Suprapubic skin (tissue), 4 donors: Measurements from ENCODE around the gene C5orf22. TPM values are rescaled to one million over a fixed set of nuclear protein-coding genes. Genes with fewer than 3 reads are reported as not detected.
"Not testable (repeated sequence)": the region's sequence is repeated elsewhere in the genome, so short reads cannot be mapped to it uniquely, and the experiment has no call there.

Experiments used
- DNase-seq, 2 donors: peaks; one replicate each; pipeline ENCODE4 v3.0.0-alpha.2; 2019; ENCODE audit warnings: low spot score in 2 of 2
- H3K27ac ChIP-seq: fragments of 200-600 bp; sonication (generic); one replicate; pipeline ENCODE4 v1.5.1; 2019
- H3K27me3 ChIP-seq: fragments of 200-600 bp; sonication (generic); one replicate; pipeline ENCODE4 v1.5.1; 2019
- H3K36me3 ChIP-seq: fragments of 200-600 bp; sonication (generic); one replicate; pipeline ENCODE4 v1.5.1; 2019
- H3K4me1 ChIP-seq: fragments of 200-600 bp; sonication (generic); one replicate; pipeline ENCODE4 v1.5.1; 2019
- H3K4me3 ChIP-seq: fragments of 200-600 bp; sonication (generic); one replicate; pipeline ENCODE4 v1.5.1; 2019; ENCODE audit warnings: mild to moderate bottlenecking
- H3K9me3 ChIP-seq: fragments of 200-600 bp; sonication (generic); one replicate; pipeline ENCODE4 v1.5.1; 2019
- EP300 ChIP-seq: sonication (generic); formaldehyde crosslinking; IDR thresholded peaks from one replicate; pipeline ENCODE4 v1.6.1; 2017; ENCODE audit warnings: antibody characterized with exemption
- POLR2A ChIP-seq, 2 donors: fragments of 450-650 bp; IDR thresholded peaks; one replicate each; pipeline ENCODE4 v1.6.1; 2017; ENCODE audit warnings: antibody characterized with exemption in 2 of 2, mild to moderate bottlenecking in 2 of 2, moderate library complexity in 2 of 2
- POLR2AphosphoS5 ChIP-seq, 3 donors: sonication (generic); formaldehyde crosslinking; IDR thresholded peaks; one replicate each; pipeline ENCODE4 v1.6.1; 2017; ENCODE audit warnings: antibody characterized with exemption in 3 of 3
- WGBS: methylation state at CpG from one replicate; pipeline ENCODE4 v1.1.5; 2018; 5-methylcytosine and 5-hydroxymethylcytosine counted together
- total RNA-seq, 4 donors: library from RNA; depleted of rRNA; stranded (reverse); fragments of >200 nt; gene quantifications; one replicate each; pipeline ENCODE4 v1.1.0, GENCODE V29; 2016
- TF ChIP-seq, protein P1 (sequence below), 2 donors: fragments of 200-600 bp in 1 of 2; fragments of 450-650 bp in 1 of 2; sonication (generic) in 1 of 2; IDR thresholded peaks; one replicate each; pipeline ENCODE4 v1.5.1; 2016 to 2019; ENCODE audit warnings: antibody characterized with exemption in 2 of 2, mild to moderate bottlenecking in 1 of 2, moderate library complexity in 1 of 2

C5orf22 gene
- total RNA-seq, 4 donors from 2014 or later = 10.5 to 19.2 (median 13.5) TPM

DNA sequence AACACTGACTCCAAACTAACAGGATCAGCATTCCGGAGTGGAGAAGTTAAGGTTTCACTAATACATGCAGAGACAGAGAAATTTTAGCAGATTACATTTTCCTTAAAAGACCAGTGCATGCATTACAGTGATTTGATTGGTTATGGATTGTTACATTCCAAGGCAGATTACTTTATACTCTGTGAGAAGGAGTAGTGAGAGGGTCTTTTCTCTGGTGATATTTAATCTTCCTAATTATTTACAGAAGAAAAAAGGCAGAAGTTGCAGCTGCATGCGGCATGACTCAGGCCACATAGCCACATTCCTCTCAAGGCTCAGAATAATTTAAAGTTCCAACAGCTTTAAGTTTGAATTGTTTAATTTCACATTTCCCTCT, 53.8 kb downstream of the C5orf22 start:
- Histone ChIP-seq H3K27me3 (peaks cover 3% of the 10 kb centered on the region), H3K36me3 (no peaks in the 10 kb centered on the region), H3K27ac (no peak overlapping the region), H3K4me3 (no peak overlapping the region), H3K9me3 (no peaks in the 10 kb centered on the region), H3K4me1 (no peaks in the 10 kb centered on the region)
- no peak for DNase-seq
- WGBS = 76% methylated on average over 2 of the region's 2 CpGs
- TF ChIP-seq, protein P1, sequence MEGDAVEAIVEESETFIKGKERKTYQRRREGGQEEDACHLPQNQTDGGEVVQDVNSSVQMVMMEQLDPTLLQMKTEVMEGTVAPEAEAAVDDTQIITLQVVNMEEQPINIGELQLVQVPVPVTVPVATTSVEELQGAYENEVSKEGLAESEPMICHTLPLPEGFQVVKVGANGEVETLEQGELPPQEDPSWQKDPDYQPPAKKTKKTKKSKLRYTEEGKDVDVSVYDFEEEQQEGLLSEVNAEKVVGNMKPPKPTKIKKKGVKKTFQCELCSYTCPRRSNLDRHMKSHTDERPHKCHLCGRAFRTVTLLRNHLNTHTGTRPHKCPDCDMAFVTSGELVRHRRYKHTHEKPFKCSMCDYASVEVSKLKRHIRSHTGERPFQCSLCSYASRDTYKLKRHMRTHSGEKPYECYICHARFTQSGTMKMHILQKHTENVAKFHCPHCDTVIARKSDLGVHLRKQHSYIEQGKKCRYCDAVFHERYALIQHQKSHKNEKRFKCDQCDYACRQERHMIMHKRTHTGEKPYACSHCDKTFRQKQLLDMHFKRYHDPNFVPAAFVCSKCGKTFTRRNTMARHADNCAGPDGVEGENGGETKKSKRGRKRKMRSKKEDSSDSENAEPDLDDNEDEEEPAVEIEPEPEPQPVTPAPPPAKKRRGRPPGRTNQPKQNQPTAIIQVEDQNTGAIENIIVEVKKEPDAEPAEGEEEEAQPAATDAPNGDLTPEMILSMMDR (IDR thresholded peaks at IDR 0.05) = no peak
- TF ChIP-seq POLR2A (IDR thresholded peaks at IDR 0.05) = no peak
- no peak for TF ChIP-seq EP300
- no peak for TF ChIP-seq POLR2AphosphoS5 (IDR thresholded peaks at IDR 0.05)

GRCh38 chr5:31587546-31587945, 55.4 kb downstream of the C5orf22 start:
- Histone ChIP-seq H3K4me3 (no peak overlapping the region), H3K4me1 (no peaks in the 10 kb centered on the region), H3K36me3 (no peaks in the 10 kb centered on the region), H3K27ac (no peak overlapping the region), H3K27me3 (peaks cover 3% of the 10 kb centered on the region), H3K9me3 (no peaks in the 10 kb centered on the region)
- DNase-seq = no peak
- TF ChIP-seq, protein P1 (IDR thresholded peaks at IDR 0.05) = no peak
- 93% methylated on average over 5 of the region's 5 CpGs for WGBS

DNA sequence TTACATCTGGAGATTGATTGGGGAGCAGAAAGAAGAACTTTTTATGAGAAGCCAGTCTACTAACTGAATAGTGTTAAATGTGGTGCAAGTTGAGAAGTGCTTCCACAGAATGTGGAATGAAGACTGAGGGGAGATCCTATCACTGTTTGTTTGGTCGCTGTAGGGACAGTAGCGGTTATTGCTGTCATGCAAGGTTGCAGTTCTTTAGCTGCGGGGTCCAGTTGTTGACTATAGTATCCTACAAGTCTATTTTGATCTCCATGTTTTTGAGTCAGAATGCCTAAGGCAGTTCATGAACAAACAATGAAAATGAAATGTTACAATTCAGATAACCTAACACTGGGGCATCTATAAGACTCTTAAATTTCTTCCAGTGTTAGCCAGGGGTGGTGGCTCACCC, 61.6 kb downstream of the C5orf22 start:
- Histone ChIP-seq H3K9me3 (no peaks in the 10 kb centered on the region), H3K27ac (no peak overlapping the region), H3K4me1 (no peaks in the 10 kb centered on the region), H3K4me3 (no peak overlapping the region), H3K36me3 (no peaks in the 10 kb centered on the region), H3K27me3 (no peaks in the 10 kb centered on the region)
- TF ChIP-seq, protein P1 (IDR thresholded peaks at IDR 0.05) = no peak
- no peak for TF ChIP-seq POLR2AphosphoS5 (IDR thresholded peaks at IDR 0.05)
- TF ChIP-seq POLR2A (IDR thresholded peaks at IDR 0.05) = no peak
- TF ChIP-seq EP300 = no peak
- 69% methylated on average over 3 of the region's 3 CpGs for WGBS
- no peak for DNase-seq

DNA sequence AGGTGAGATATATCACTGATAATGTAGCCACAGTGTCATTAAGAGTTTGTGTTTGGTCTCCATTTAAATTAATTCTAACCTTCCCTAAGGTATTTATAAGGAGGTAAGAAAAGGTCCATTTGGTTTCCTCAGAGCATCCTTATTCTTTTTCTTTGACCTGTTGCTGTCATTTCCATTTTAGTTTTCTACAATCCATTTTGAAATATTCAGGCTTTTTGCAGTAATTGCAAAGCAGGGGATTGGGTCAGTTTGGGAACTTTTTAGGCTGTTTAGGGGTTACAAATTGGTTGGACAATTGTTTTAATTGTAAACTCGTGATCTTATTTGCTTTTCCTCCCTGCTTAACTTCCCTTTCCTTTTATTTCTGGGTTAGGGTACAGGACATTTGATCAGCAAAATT, 64.3 kb downstream of the C5orf22 start:
- WGBS = 80% methylated on average over 1 of the region's 1 CpG
- H3K4me3 ChIP-seq = no peak overlapping the region
- H3K27me3 ChIP-seq = no peaks in the 10 kb centered on the region
- no peak overlapping the region for H3K27ac ChIP-seq
- no peaks in the 10 kb centered on the region for H3K4me1 ChIP-seq
- DNase-seq = no peak
- H3K36me3 ChIP-seq = no peaks in the 10 kb centered on the region
- TF ChIP-seq EP300 (no peak), POLR2A (IDR thresholded peaks at IDR 0.05) (no peak), POLR2AphosphoS5 (IDR thresholded peaks at IDR 0.05) (no peak)
- TF ChIP-seq, protein P1 (IDR thresholded peaks at IDR 0.05) = no peak
- no peaks in the 10 kb centered on the region for H3K9me3 ChIP-seq

- TF ChIP-seq POLR2AphosphoS5 (IDR thresholded peaks at IDR 0.05) = no peak
- TF ChIP-seq, protein P1 (IDR thresholded peaks at IDR 0.05) = no peak
- no peak for TF ChIP-seq EP300
- TF ChIP-seq POLR2A (IDR thresholded peaks at IDR 0.05) = no peak
- H3K4me1 ChIP-seq = no peaks in the 10 kb centered on the region
- H3K36me3 ChIP-seq = no peaks in the 10 kb centered on the region
- no peak overlapping the region for H3K27ac ChIP-seq
- no peak for DNase-seq
- H3K4me3 ChIP-seq = no peak overlapping the region
- H3K9me3 ChIP-seq = no peaks in the 10 kb centered on the region
- 84% methylated on average over 5 of the region's 5 CpGs for WGBS
- H3K27me3 ChIP-seq = no peaks in the 10 kb centered on the region
These were observed 66.8 kb downstream of the C5orf22 start for GRCh38 chr5:31598640-31599611.

DNA sequence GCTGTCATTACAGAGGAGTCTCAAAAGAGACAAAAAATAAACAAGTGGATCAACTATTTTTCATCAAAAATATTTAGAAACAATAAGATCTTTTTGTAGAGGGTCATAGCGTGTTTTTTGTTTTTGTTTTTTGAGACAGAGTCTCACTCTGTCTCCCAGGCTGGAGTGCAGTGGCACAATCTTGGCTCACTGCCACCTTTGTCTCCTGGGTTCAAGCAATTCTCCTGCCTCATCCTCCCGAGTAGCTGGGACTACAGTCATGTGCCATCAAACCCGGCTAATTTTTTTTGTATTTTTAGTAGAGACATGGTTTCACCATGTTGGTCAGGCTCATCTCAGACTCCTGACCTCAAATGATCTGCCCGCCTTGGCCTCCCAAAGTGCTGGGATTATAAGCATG, 70.2 kb downstream of the C5orf22 start:
- H3K27me3 ChIP-seq, DNase-seq, H3K36me3 ChIP-seq, H3K4me3 ChIP-seq, H3K4me1 ChIP-seq, H3K27ac ChIP-seq, H3K9me3 ChIP-seq: not testable (repeated sequence)
- WGBS = 84% methylated on average over 4 of the region's 4 CpGs
